SH-SY5Y (cell line): ENCODE measurements around the gene FOXN1.

Source experiments
- GATA2 ChIP-seq: IDR thresholded peaks from 2 replicates; pipeline ENCODE4 v1.6.1; 2011; ENCODE audit warnings: mild to moderate bottlenecking, low read depth, low read length
- GATA3 ChIP-seq: IDR thresholded peaks from 2 replicates; pipeline ENCODE4 v1.6.1; 2011; ENCODE audit warnings: low read depth, mild to moderate bottlenecking, low read length, moderate library complexity

DNA sequence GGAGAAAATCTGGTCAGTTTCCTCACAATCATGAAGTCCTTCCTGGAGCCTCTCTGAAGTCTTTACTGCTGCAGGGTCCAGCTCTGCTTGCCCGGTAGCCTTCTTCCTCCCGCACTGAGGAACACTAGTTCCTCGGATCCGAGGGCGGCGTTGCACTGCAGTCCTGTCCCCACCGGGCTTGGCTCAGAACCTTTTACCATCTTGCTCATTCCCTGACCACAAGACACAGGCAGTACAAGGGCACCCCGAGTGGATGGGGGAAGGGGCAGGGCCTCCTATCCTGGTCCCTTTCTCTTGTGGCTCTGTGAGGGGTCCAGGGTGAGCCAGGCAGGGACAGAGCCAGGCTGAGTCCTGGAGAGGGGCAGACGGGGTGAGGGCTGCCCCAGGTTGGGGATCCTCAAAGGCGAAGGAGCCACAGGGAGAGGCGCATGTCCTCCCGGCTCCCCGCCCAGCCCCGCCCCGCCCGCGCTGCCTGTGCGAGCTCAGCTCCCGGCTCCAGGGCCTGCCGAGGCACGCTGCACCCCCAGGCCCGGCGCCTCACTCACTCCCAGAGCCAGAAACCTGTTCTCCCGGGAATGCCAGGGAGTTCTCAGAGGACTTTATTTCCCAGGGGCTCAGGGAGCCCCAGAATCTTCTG, 1.5 kb downstream of the FOXN1 start:
- TF ChIP-seq GATA2 (no peak), GATA3 (no peak)
